GM12878 (cell line): ENCODE measurements around the gene ODAM.
"Not testable (repeated sequence)": the region's sequence is repeated elsewhere in the genome, so short reads cannot be mapped to it uniquely, and the experiment has no call there.

Source experiments
- CTCF ChIP-seq, 3 experiments: IDR thresholded peaks in 2 of 3; conservative IDR thresholded peaks in 1 of 3; 2 replicates each; pipeline ENCODE4 v1.5.1; 2011; ENCODE audit warnings: low read depth in 3 of 3, low read length in 3 of 3, mild to moderate bottlenecking in 3 of 3, control low read depth in 2 of 3, moderate library complexity in 2 of 3, inconsistent platforms in 1 of 3, mixed read lengths in 1 of 3; ENCODE audit not compliant: control insufficient read depth in 2 of 3, insufficient read depth in 1 of 3; ENCODE audit errors: extremely low read depth in 1 of 3
- ESRRA ChIP-seq: IDR thresholded peaks from 2 replicates; pipeline ENCODE4 v1.6.1; 2012; ENCODE audit warnings: mild to moderate bottlenecking, low read length, improper control_type of control experiment
- EZH2 ChIP-seq: IDR thresholded peaks from 2 replicates; pipeline ENCODE4 v1.6.1; 2012; ENCODE audit warnings: low read depth, mild to moderate bottlenecking, control low read depth, inconsistent platforms, low read length, borderline replicate concordance; ENCODE audit not compliant: control insufficient read depth
- TBL1XR1 ChIP-seq: IDR thresholded peaks from 2 replicates; pipeline ENCODE4 v1.6.1; 2012; ENCODE audit warnings: low read depth, low read length, improper control_type of control experiment

GRCh38 chr4:70221818-70222217, 26.3 kb downstream of the ODAM start:
- TF ChIP-seq CTCF (IDR thresholded peaks at IDR 0.05 in 2 of 3, conservative IDR thresholded peaks at IDR 0.05 in 1 of 3; ENCODE audit: control insufficient read depth in 2 of 3, extremely low read depth in 1 of 3, insufficient read depth in 1 of 3, low read depth in 3 of 3, low read length in 3 of 3); TBL1XR1; EZH2; ESRRA: not testable (repeated sequence)
